Activated T-cell treated with anti-CD3 and anti-CD28 coated beads, Interleukin-2, amount 50 U/mL, for 72 hours (primary cell): ENCODE results near the gene FSTL4. TPM values are rescaled to one million over a fixed set of nuclear protein-coding genes. Genes with fewer than 3 reads are reported as not detected.

Experiments
- ATAC-seq, 2 donors: fragments of 150-1000 bp; cut with Tn5 transposase; replicated peaks in 1 of 2; 2 replicates each; pipeline ENCODE4 v1.10.0; 2021; ENCODE audit warnings: moderate library complexity in 2 of 2, mild to moderate bottlenecking in 1 of 2
- DNase-seq, 2 donors: peaks; one replicate each; pipeline ENCODE4 v3.0.0; 2021 to 2022; ENCODE audit warnings: mixed read lengths in 1 of 2
- H3K27ac Mint-ChIP-seq: one replicate; pipeline ENCODE4 v1.8.0; 2022; ENCODE audit warnings: mild to moderate bottlenecking, moderate library complexity, mixed read lengths
- H3K27me3 Mint-ChIP-seq: one replicate; pipeline ENCODE4 v1.8.0; 2022; ENCODE audit warnings: low read depth, mixed read lengths
- H3K36me3 Mint-ChIP-seq, 2 donors: one replicate each; pipeline ENCODE4 v1.8.0; 2022; ENCODE audit warnings: mixed read lengths in 2 of 2, mild to moderate bottlenecking in 1 of 2; ENCODE audit not compliant: insufficient read depth in 2 of 2
- H3K4me1 Mint-ChIP-seq: one replicate; pipeline ENCODE4 v1.8.0; 2022; ENCODE audit warnings: low read depth, mixed read lengths
- H3K4me3 Mint-ChIP-seq, 2 donors: one replicate each; pipeline ENCODE4 v1.8.0; 2022; ENCODE audit warnings: mild to moderate bottlenecking in 2 of 2, mixed read lengths in 2 of 2, moderate library complexity in 2 of 2
- H3K9me3 Mint-ChIP-seq, 2 donors: one replicate each; pipeline ENCODE4 v1.8.0; 2022; ENCODE audit warnings: mixed read lengths in 2 of 2
- total RNA-seq, 2 donors: library from RNA; stranded (reverse); gene quantifications; one replicate each; pipeline ENCODE4 v1.2.3, GENCODE V29; 2022

The FSTL4 gene
- total RNA-seq, 2 donors from 2014 or later, result not detected

- ATAC-seq, result peak; percentile 42 to 53
- DNase-seq, result no peak
- H3K4me3 Mint-ChIP-seq, result no peak overlapping the region
- H3K4me1 Mint-ChIP-seq, result peaks cover 5% of the 10 kb centered on the region
- H3K36me3 Mint-ChIP-seq, result no peaks in the 10 kb centered on the region
- no peaks in the 10 kb centered on the region for H3K9me3 Mint-ChIP-seq
- peaks cover 17% of the 10 kb centered on the region for H3K27me3 Mint-ChIP-seq
- no peak overlapping the region for H3K27ac Mint-ChIP-seq
These were observed 265.3 kb downstream of the FSTL4 start for GRCh38 chr5:133347039-133347438.

- Mint-ChIP-seq H3K9me3 (no peaks in the 10 kb centered on the region), H3K4me1 (peaks cover 5% of the 10 kb centered on the region), H3K36me3 (no peaks in the 10 kb centered on the region), H3K27me3 (peaks cover 10% of the 10 kb centered on the region), H3K27ac (no peak overlapping the region), H3K4me3 (no peak overlapping the region)
- ATAC-seq, result no peak
- no peak for DNase-seq
These were observed 268.1 kb downstream of the FSTL4 start for GRCh38 chr5:133344266-133344665.

DNA sequence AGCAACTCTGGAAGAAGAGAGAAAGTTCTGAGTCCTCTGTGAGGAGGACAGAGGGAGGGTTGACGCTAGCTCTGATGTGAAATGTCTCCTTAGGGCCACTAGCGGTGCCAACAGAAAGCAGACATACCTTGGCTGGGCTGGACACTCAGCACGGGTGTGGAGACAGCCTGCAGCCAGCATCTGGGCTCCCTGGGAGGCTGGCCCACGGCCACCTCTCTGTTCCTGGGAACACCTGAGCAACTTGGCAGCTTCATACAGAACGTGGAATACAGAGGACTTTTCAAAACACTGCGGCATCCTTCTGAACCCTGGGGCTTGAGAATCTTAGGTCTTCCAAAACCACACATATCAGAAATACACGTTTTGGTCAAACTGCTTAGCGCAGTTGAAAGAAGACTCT, 269.1 kb downstream of the FSTL4 start:
- Mint-ChIP-seq H3K4me1 (peaks cover 5% of the 10 kb centered on the region), H3K27me3 (peaks cover 9% of the 10 kb centered on the region), H3K4me3 (no peak overlapping the region), H3K27ac (no peak overlapping the region), H3K36me3 (no peaks in the 10 kb centered on the region), H3K9me3 (no peaks in the 10 kb centered on the region)
- DNase-seq, result no peak
- ATAC-seq, result no peak

DNA sequence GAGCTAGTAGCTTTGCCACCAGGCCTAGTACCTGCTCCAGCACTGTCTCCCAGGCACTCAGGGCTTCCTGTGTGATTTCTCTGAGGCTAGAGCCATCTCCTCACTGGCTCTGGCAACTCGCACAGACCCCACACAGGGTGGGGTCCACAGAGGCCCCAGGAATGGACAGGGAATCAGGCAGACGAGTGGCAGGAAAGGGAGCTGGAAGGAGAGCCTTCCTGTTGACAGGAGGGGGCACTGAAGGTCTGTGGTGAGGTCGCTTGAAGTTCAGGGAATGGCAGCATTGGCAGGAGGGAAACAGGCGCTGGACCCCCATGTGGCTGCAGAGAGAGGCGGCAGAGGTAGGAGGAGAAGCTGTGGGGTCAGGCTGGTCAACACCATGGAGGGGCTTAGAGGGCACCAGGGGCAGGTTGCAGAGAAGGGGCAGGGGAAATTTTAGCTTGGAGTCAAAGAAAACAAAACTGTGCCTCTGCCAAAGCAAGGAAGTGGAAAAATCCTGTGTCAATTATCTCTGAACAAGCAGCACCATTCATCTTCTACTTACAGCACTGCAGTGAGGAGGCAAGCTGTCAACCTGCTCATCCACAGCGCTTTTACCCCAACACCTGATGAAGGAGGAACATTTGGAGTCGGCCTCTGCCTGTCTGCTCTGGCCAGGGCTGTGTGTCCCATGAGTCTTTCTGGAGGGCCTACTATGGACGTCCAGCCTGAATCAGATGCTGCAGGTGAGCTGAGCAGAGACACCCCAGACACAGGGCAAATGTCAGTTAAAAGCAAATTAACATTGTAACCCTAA, 270.2 kb downstream of the FSTL4 start:
- no peak for DNase-seq
- H3K4me1 Mint-ChIP-seq, result peaks cover 4% of the 10 kb centered on the region
- H3K27ac Mint-ChIP-seq, result no peak overlapping the region
- no peak overlapping the region for H3K4me3 Mint-ChIP-seq
- peaks cover 4% of the 10 kb centered on the region for H3K27me3 Mint-ChIP-seq
- H3K9me3 Mint-ChIP-seq, result no peaks in the 10 kb centered on the region
- ATAC-seq, result no peak
- no peaks in the 10 kb centered on the region for H3K36me3 Mint-ChIP-seq

DNA sequence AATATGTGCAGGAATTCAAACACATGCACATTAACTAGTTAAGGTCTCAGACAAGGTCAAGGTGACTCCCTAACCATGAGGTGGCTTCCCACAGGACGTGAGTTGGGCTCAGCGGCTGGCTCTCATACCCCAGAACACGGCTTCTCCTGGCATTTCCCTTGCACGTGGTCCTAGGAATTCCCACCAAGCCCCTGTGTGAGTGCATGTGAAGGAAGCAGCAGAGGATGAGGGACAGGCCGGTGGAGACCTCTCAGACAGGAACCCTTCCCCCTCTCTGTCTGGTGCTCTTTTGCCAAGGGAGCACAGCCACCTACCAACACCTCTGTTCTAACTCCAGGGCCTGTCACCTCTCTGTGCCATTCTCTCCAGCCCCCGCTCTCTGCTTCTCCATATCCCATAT, 271.0 kb downstream of the FSTL4 start:
- no peak for DNase-seq
- no peak overlapping the region for H3K27ac Mint-ChIP-seq
- H3K9me3 Mint-ChIP-seq, result no peaks in the 10 kb centered on the region
- H3K4me1 Mint-ChIP-seq, result peaks cover 5% of the 10 kb centered on the region
- no peaks in the 10 kb centered on the region for H3K36me3 Mint-ChIP-seq
- H3K27me3 Mint-ChIP-seq, result no peaks in the 10 kb centered on the region
- ATAC-seq, result no peak
- H3K4me3 Mint-ChIP-seq, result no peak overlapping the region

GRCh38 chr5:133340822-133341221, 271.5 kb downstream of the FSTL4 start:
- DNase-seq (no peak), ATAC-seq (no peak)
- Mint-ChIP-seq H3K4me3 (no peak overlapping the region), H3K4me1 (peaks cover 10% of the 10 kb centered on the region), H3K27ac (no peak overlapping the region), H3K27me3 (no peaks in the 10 kb centered on the region), H3K36me3 (no peaks in the 10 kb centered on the region), H3K9me3 (no peaks in the 10 kb centered on the region)

DNA sequence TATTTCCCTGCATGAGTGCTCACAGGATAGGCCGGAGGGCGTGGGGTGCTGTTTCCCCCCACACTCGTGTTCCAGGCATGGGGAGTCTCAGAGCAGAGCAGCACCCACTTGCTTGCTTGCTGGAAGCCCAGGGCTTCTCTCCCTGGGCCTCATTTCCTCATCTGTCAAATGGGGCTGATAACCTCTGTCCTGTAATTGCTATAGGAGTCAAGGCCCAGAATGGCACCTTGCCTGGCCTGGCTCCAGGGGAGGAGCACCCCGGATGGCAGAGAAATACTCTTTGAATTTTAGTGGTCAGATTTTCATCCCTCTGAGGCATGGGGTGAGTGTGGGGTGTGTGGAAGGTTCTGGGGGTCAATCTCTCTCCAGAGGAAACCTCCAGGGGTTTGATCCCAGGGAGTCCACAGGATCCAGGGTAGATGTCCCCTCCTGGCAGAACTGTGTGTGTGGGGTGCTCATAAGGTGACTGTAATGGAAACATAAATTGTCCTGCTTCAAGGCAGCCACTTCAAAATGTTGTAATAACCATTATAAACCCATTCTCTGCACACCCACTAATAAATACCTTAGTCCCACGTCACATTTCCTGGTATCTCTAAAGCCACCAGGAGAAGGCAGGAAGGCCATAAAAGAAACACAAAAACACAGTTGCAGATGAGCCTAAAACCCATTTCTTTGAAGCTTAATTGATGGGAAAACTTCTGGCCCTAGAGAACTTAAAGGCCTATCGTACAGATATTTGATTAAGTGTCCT, 272.2 kb downstream of the FSTL4 start:
- H3K4me3 Mint-ChIP-seq, result no peak overlapping the region
- no peaks in the 10 kb centered on the region for H3K36me3 Mint-ChIP-seq
- no peak overlapping the region for H3K27ac Mint-ChIP-seq
- no peak for DNase-seq
- peaks cover 15% of the 10 kb centered on the region for H3K4me1 Mint-ChIP-seq
- no peaks in the 10 kb centered on the region for H3K9me3 Mint-ChIP-seq
- no peaks in the 10 kb centered on the region for H3K27me3 Mint-ChIP-seq
- ATAC-seq, result no peak

DNA sequence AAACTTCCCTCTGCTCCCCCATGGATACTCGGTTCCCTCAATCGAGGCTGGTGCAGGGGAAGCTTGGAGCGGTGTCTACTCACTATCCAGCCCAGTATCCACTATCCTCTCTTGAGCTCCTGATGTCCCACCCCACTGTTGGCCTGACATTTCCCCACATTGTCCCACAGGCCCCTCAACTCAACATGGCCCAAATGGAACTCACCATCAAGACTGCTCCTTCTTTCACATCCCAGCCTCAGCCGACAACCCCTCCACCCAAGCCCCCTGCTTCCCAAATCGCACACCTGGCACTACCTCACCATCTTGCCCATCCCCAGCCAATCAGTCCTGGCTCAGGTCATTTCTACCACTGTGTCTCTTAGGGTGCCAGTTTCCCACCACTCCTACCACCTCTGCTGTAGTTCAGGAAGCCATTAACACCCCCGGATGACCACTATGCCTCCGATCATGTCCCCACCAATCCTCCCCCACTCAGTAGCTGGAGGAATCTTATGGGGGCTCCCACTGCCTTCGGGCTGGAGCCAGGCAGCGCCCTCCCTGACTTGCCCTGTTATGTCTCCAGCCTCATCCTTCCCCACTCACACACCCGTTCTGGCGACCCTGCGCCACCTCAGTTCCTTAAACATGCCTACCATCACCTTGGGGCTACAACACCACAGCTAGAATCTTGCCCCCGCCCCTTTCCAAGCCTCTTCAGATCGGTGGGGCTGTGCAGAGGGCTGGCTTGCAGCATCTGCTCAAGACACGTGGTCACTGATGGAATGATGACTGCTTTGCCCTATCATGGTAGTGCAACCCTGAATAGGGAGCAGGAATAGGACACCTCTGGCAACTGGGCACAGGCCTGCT, 273.6 kb downstream of the FSTL4 start:
- no peak overlapping the region for H3K4me3 Mint-ChIP-seq
- no peak for ATAC-seq
- no peaks in the 10 kb centered on the region for H3K9me3 Mint-ChIP-seq
- no peak for DNase-seq
- H3K27ac Mint-ChIP-seq, result no peak overlapping the region
- H3K27me3 Mint-ChIP-seq, result no peaks in the 10 kb centered on the region
- H3K36me3 Mint-ChIP-seq, result no peaks in the 10 kb centered on the region
- H3K4me1 Mint-ChIP-seq, result peaks cover 15% of the 10 kb centered on the region

GRCh38 chr5:133337795-133338445, 274.4 kb downstream of the FSTL4 start:
- no peaks in the 10 kb centered on the region for H3K9me3 Mint-ChIP-seq
- ATAC-seq (no peak), DNase-seq (no peak)
- peaks cover 23% of the 10 kb centered on the region for H3K4me1 Mint-ChIP-seq
- no peak overlapping the region for H3K27ac Mint-ChIP-seq
- no peaks in the 10 kb centered on the region for H3K36me3 Mint-ChIP-seq
- H3K27me3 Mint-ChIP-seq, result no peaks in the 10 kb centered on the region
- no peak overlapping the region for H3K4me3 Mint-ChIP-seq

- H3K4me1 Mint-ChIP-seq, result peaks cover 32% of the 10 kb centered on the region
- ATAC-seq, result no peak
- H3K4me3 Mint-ChIP-seq, result no peak overlapping the region
- no peaks in the 10 kb centered on the region for H3K27me3 Mint-ChIP-seq
- no peaks in the 10 kb centered on the region for H3K9me3 Mint-ChIP-seq
- no peaks in the 10 kb centered on the region for H3K36me3 Mint-ChIP-seq
- H3K27ac Mint-ChIP-seq, result no peak overlapping the region
- DNase-seq, result no peak
These were observed 275.4 kb downstream of the FSTL4 start for GRCh38 chr5:133336969-133337410.

DNA sequence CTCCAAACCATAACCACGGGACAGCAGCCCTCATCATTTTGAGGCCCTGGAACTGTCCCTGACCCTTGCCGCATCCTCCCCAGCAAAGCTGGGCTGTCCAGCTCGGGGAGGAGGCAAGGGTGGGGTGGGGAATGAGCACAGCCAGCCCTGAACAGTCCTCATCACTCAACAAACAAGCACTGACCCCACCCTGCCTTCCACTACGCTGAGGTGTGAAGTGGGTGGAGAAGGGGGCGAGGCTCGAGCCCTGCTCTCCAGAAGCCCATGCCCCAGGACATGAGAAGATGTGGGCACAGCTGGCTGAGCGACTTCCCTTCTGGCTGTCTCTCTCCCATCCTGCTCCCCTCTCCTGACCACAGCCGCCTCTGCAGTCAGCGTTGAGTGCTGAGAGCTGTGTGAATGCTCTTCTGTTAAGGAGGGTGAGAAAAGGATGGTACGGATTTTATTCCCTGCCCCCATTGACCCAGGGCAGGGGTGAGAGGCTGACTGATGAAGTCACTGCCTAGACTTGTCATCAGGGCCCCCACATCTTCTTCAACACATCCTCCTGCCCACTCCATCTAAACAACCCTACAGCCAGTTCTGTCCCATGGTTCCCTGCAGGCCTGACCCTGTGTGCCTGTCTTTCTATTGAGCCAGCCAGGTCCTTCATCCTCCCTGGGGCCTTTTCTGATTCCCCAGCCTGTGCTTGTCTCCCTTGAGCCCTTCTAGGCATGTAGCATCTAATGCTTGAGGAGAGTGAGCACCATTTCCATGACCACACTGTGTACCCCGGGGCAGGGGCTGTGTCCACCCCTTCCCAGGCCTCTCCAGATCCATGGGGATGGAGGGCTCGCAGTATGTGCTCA, 276.0 kb downstream of the FSTL4 start:
- Mint-ChIP-seq H3K27ac (no peak overlapping the region), H3K27me3 (no peaks in the 10 kb centered on the region)
- peak; percentile 11 to 16 for ATAC-seq

More for the DNA sequence above, 276.0 kb downstream of the FSTL4 start:
- Mint-ChIP-seq H3K36me3 (no peaks in the 10 kb centered on the region), H3K4me3 (no peak overlapping the region), H3K4me1 (peaks cover 38% of the 10 kb centered on the region), H3K9me3 (no peaks in the 10 kb centered on the region)
- no peak for DNase-seq
